ENCODE measurements around the gene MYOZ3.

MYOZ3 gene

GRCh38 chr5:150658699-150659265 lies 2.3 kb upstream of the MYOZ3 start:
- no peak for DNase-seq (ENCODE audit: low read depth in 1 of 2, low spot score in 1 of 2)

- no peak for DNase-seq (ENCODE audit: low read depth in 1 of 2, low spot score in 1 of 2)
Observed at GRCh38 chr5:150659360-150660107, 1.5 kb upstream of the MYOZ3 start.

DNA sequence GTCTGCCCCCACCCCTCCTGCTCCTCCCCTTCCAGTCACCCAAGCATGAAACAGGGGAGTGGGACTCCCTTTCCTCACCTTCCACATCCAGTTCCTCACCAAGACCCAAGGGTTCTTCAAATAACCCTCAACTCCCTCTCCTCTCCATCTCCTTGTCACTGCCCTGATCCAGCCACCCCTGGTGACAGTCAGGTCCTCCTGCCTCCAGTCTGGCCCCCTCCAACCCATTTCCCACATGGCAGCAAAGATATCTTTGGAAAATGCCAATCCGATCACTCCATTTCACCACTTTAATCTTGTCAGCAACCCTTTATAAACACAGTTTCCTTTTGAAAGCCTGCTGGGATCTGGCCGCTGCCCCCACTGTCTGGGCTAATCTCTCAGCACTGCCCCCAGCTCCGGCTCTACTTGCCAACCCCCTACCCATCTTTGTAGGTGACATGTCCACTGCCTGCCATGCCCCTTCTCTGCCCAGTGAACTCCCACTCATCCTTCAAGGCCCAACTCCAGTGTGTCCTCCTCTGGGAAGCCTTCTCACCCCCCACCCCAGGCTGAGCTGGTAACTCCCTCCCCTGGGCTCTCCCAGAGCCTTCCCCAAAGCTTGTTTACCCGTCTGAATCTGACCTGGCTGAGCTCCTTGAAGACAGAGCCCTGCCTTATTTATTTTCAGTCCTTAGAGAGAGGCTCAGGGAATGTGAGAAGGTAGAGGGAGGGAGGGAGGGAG lies 781 bp upstream of the MYOZ3 start:
- DNase-seq (ENCODE audit: low read depth in 1 of 2, low spot score in 1 of 2) = no peak

DNA sequence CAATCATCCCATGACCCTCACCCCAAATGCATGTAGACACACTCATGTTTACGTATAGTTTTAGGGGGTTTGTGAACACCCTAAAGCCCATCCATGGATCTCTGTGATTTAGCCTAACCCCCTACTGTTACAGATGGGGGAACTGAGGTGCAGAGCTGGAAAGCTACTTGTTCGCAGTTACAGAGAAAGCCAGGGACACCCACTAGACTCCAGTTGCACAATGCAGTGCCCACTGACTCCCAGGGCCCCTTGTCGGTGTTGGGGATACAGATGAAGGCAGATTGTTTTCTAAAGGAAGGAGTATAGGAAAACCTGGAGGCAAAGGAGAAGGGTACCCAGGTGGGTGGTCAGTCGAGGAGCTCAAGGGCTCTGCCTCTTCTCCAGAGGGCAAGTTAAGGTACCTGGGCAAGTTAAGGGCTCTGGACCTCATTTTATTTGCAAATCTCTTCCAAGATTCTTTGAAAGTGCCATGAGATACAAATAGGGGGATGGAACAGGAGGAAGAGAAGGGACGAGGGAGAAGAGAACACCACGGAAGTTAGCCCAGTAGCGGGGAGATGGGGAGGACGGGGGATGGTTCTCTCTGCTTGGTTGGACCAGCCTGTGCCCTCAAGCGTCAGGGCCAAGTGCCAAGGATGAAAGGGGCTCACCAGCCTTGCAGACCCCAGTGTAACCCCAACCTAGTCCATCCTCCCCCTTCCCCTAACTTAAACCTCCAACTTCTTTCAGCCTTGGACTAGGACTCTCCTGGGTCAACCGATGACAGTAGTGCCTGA lies 958 bp downstream of the MYOZ3 start:
- no peak for DNase-seq (ENCODE audit: low read depth in 1 of 2, low spot score in 1 of 2)

DNA sequence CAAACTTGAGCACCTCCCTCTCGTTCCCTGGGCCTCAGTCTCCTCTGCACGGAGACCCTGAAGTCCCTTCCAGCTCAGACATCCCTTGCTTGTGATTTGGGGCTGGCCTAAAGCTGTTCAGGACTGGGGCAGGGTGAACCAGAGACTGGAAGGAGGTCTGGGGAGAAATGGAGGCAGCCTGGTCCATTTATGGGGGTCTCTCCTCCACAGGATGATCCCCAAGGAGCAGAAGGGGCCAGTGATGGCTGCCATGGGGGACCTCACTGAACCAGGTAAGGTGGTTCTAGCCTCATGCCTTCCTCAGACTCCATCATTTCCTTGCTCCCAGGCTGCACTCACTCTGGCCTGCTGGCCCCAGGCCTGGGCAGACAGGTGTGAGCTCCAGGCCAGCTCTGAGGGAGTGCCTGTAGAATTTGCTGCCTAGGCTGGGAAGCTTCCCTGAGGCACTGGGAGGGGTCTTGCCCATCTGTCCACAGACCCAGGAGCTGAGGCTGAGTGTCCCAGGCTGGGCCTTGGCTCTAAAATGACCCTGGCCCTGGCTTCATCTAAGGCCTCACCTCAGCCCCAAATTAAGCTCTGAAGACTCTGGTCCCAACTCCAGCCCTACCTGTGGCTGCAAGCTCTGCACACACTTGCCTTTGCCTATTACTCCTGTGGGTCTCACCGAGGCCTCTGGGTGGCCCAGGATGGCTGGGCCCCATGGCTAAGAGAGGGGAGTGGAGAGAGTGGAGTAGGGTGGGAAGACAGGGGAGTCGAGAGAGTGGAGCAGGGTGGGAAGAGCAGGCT lies 1.9 kb downstream of the MYOZ3 start:
- no peak for DNase-seq (ENCODE audit: low read depth in 1 of 2, low spot score in 1 of 2)

GRCh38 chr5:150663936-150664335 lies 2.9 kb downstream of the MYOZ3 start:
- DNase-seq (ENCODE audit: low read depth in 1 of 2, low spot score in 1 of 2) = no peak

GRCh38 chr5:150665044-150665443 lies 4.0 kb downstream of the MYOZ3 start:
- DNase-seq (ENCODE audit: low read depth in 1 of 2, low spot score in 1 of 2) = no peak

GRCh38 chr5:150670275-150670947 lies 9.4 kb downstream of the MYOZ3 start:
- DNase-seq (ENCODE audit: low read depth in 1 of 2, low spot score in 1 of 2) = no peak

GRCh38 chr5:150670948-150671310 lies 9.9 kb downstream of the MYOZ3 start:
- no peak for DNase-seq (ENCODE audit: low read depth in 1 of 2, low spot score in 1 of 2)

GRCh38 chr5:150671509-150672236 lies 10.6 kb downstream of the MYOZ3 start:
- no peak for DNase-seq (ENCODE audit: low read depth in 1 of 2, low spot score in 1 of 2)

DNA sequence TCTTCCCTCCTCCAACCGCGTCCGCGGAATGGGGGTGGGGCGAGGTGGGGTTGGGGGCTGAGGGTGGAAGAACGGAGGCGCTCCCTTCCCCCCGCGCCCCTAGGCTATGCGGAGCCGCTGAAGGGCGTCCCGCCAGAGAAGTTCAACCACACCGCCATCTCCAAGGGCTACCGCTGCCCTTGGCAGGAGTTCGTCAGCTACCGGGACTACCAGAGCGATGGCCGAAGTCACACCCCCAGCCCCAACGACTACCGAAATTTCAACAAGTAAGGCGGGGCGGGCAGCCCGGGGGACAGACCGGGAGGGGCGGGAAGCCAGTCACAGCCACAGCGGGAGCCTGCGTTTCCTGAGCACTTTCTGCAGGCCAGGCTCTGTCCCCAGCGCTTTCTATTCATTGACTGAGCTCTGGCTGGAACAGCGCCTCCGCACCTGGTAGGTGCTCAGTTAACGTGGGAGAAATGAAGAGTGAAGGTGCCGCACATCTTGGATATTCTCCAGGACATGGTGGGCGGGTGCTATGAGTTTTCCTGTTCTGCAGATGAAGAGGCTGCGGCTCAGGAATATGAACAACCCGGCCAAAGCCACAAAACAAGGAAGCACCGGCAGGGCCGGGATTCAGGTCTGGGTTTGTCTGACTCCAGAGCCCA lies 11.3 kb downstream of the MYOZ3 start:
- no peak for DNase-seq (ENCODE audit: low read depth in 1 of 2, low spot score in 1 of 2)

DNA sequence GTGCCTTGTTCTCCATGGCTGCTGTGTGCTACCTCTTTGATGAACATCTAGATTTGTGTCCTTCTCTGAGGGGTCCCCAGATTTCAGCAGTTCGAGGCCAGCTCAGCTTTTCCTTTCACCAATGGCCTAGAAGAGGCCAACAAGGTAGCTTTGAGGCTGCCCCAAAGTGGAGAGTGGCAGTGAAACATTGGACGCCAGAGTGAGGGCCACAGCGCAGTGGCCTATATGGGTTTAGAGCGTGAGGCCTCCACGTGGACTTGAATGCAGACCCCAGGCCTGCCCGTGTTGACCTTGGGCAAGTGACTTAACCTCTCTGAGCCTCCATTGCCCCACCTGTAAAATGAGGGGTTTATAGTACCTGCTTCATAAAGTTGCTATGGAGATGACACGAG lies 11.8 kb downstream of the MYOZ3 start:
- no peak for DNase-seq (ENCODE audit: low read depth in 1 of 2, low spot score in 1 of 2)

GRCh38 chr5:150674341-150674821 lies 13.3 kb downstream of the MYOZ3 start:
- DNase-seq (ENCODE audit: low read depth in 1 of 2, low spot score in 1 of 2) = no peak

GRCh38 chr5:150675069-150675468 lies 14.0 kb downstream of the MYOZ3 start:
- DNase-seq (ENCODE audit: low read depth in 1 of 2, low spot score in 1 of 2) = no peak

- no peak for DNase-seq (ENCODE audit: low read depth in 1 of 2, low spot score in 1 of 2)
Observed at GRCh38 chr5:150676578-150676977, 15.5 kb downstream of the MYOZ3 start.

- no peak for DNase-seq (ENCODE audit: low read depth in 1 of 2, low spot score in 1 of 2)
Observed at GRCh38 chr5:150689120-150689519, 28.1 kb downstream of the MYOZ3 start.

GRCh38 chr5:150690760-150691159 lies 29.7 kb downstream of the MYOZ3 start:
- no peak for DNase-seq (ENCODE audit: low read depth in 1 of 2, low spot score in 1 of 2)

DNA sequence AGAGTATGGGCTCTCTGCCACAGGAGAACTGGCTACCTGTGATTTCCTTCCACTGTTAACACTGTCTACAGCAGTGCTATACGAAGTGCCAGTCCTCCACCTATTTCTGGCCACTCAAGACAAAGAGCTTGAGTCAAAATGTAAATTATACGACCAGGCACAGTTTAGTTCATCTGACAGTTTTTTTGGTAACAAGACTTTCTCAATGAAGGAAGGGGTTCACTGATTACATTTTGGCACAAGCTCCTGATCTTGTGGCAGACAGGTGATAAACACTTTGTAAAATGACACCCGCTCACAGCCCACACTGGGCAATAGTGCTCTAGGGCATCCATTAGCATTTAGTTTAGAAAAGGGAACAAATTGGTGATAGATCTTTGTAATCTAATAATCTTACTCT lies 31.2 kb downstream of the MYOZ3 start:
- no peak for DNase-seq (ENCODE audit: low read depth in 1 of 2, low spot score in 1 of 2)

DNA sequence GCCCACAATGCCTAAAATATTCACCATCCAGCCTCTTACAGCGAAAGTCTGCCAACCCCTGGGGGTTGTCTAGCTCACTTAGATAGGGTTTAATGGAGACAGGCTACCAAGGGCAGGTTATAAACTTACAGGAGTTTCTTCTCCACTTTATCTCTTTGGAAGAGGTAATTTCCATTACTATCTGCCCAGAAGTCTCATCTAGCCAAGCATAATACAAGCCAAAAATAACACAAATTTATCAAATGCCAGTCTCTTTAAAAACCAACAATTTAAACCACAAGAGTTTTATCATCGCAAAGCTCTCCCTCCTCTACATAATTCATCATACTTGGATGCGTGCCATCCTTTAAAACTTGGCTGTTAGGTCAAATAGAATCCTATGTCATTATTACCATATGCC lies 33.6 kb downstream of the MYOZ3 start:
- DNase-seq (ENCODE audit: low read depth in 1 of 2, low spot score in 1 of 2) = no peak

All from activated CD4-positive, alpha-beta T cell treated with anti-CD3 and anti-CD28 coated beads, Interleukin-2, amount 50 U/mL, for 24 hours (primary cell).